Smooth muscle cell (in vitro differentiated cells): ENCODE data around the gene MRPL9. TPM values are rescaled to one million over a fixed set of nuclear protein-coding genes. Genes with fewer than 3 reads are reported as not detected.

Experiments
- DNase-seq: peaks from one replicate; lab custom pipeline; 2025; ENCODE audit not compliant: unreplicated experiment; lab: John Stamatoyannopoulos, UW
- H2AFZ ChIP-seq: fragments of 200-600 bp; sonication (generic); 2 replicates; pipeline ENCODE4 v1.6.0; 2016; ENCODE audit warnings: antibody characterized with exemption, low read depth, mild to moderate bottlenecking
- H3F3A ChIP-seq: fragments of 200-600 bp; sonication (generic); 2 replicates; pipeline ENCODE4 v1.6.0; 2017; ENCODE audit warnings: antibody characterized with exemption, low read depth
- H3K27ac ChIP-seq: fragments of 200-600 bp; sonication (generic); 2 replicates; pipeline ENCODE4 v1.5.1; 2016; ENCODE audit warnings: low read depth, mild to moderate bottlenecking
- H3K27me3 ChIP-seq: fragments of 200-600 bp; sonication (generic); 2 replicates; pipeline ENCODE4 v1.6.1; 2016; ENCODE audit warnings: low read depth, mild to moderate bottlenecking
- H3K36me3 ChIP-seq: fragments of 200-600 bp; sonication (generic); 2 replicates; pipeline ENCODE4 v1.5.1; 2016; ENCODE audit warnings: low read depth
- H3K4me1 ChIP-seq: fragments of 200-600 bp; sonication (generic); 2 replicates; pipeline ENCODE4 v1.5.1; 2016; ENCODE audit warnings: low read depth
- H3K4me2 ChIP-seq: fragments of 200-600 bp; sonication (generic); 2 replicates; pipeline ENCODE4 v1.6.0; 2016; ENCODE audit warnings: mild to moderate bottlenecking
- H3K4me3 ChIP-seq: fragments of 200-600 bp; sonication (generic); 2 replicates; pipeline ENCODE4 v1.5.1; 2016; ENCODE audit warnings: mild to moderate bottlenecking
- H3K79me2 ChIP-seq: fragments of 200-600 bp; sonication (generic); 2 replicates; pipeline ENCODE4 v1.6.0; 2016; ENCODE audit warnings: low read depth, mild to moderate bottlenecking
- H3K9ac ChIP-seq: fragments of 200-600 bp; sonication (generic); 2 replicates; pipeline ENCODE4 v1.6.0; 2016; ENCODE audit warnings: low read depth
- H3K9me3 ChIP-seq: fragments of 200-600 bp; sonication (generic); replicated peaks from 2 replicates; pipeline ENCODE4 v1.5.1; 2016; ENCODE audit warnings: low read depth
- H4K20me1 ChIP-seq: fragments of 200-600 bp; sonication (generic); 2 replicates; pipeline ENCODE4 v1.6.0; 2016; ENCODE audit warnings: low read depth
- CTCF ChIP-seq: fragments of 200-600 bp; sonication (generic); IDR thresholded peaks from 2 replicates; pipeline ENCODE4 v1.5.1; 2017; ENCODE audit warnings: borderline replicate concordance, mild to moderate bottlenecking, antibody characterized with exemption; ENCODE audit not compliant: insufficient read depth, poor library complexity, severe bottlenecking
- WGBS: methylation state at CpG from one replicate; pipeline ENCODE4 v1.1.7; 2016; ENCODE audit warnings: low lambda C conversion rate; 5-methylcytosine and 5-hydroxymethylcytosine counted together
- polyA plus RNA-seq: library from polyadenylated mRNA; unstranded; fragments of >200 nt; fragmentation: Nextera tagmentation; extraction: Ambion mirVana; gene quantifications from 2 replicates; pipeline ENCODE4 v1.2.1, GENCODE V29; 2016
- total RNA-seq: library from RNA; depleted of rRNA; stranded (reverse); fragments of >200 nt; gene quantifications from 2 replicates; pipeline ENCODE4 v1.2.3, GENCODE V29; 2014

MRPL9 gene
- total and polyA plus RNA-seq, 2 experiments from 2014 or later, result 109 to 151 TPM

- no peak within 1 kb of the TSS for H3K4me3 ChIP-seq
- no peaks in the 10 kb centered on the region for H3K36me3 ChIP-seq
- no peak within 1 kb of the TSS for H3K27ac ChIP-seq
- no peak within 1 kb of the TSS for H3K9ac ChIP-seq
- H3K4me2 ChIP-seq, result no peak within 1 kb of the TSS
- no peaks in the 10 kb centered on the region for H3F3A ChIP-seq
- no peaks in the 10 kb centered on the region for H3K4me1 ChIP-seq
- H3K27me3 ChIP-seq, result peaks cover 14% of the 10 kb centered on the region
- H2AFZ ChIP-seq, result no peak within 1 kb of the TSS
- no peaks in the 10 kb centered on the region for H3K79me2 ChIP-seq
- 91% methylated on average over 12 of the region's 12 CpGs for WGBS
- no peaks in the 10 kb centered on the region for H4K20me1 ChIP-seq
- no peak for DNase-seq
- no peaks in the 10 kb centered on the region for H3K9me3 ChIP-seq
- no peak for TF ChIP-seq CTCF
Measured at GRCh38 chr1:151805066-151805820, 41.9 kb upstream of the MRPL9 start, which contains the start of gene LINGO4. TSS of gene LINGO4 (minus strand) at chr1:151805419. CDS start at chr1:151802704, 2,715 bp downstream.

GRCh38 chr1:151803915-151804314, 40.6 kb upstream of the MRPL9 start:
- no peak overlapping the region for H3K4me2 ChIP-seq
- H3F3A ChIP-seq, result no peaks in the 10 kb centered on the region
- no peak overlapping the region for H2AFZ ChIP-seq
- no peaks in the 10 kb centered on the region for H3K4me1 ChIP-seq
- no peak for TF ChIP-seq CTCF
- no peaks in the 10 kb centered on the region for H3K79me2 ChIP-seq
- H3K9ac ChIP-seq, result no peak overlapping the region
- H3K4me3 ChIP-seq, result no peak overlapping the region
- peaks cover 14% of the 10 kb centered on the region for H3K27me3 ChIP-seq
- H3K27ac ChIP-seq, result no peak overlapping the region
- DNase-seq, result no peak
- 95% methylated on average over 3 of the region's 3 CpGs for WGBS
- no peaks in the 10 kb centered on the region for H4K20me1 ChIP-seq
- no peaks in the 10 kb centered on the region for H3K9me3 ChIP-seq
- H3K36me3 ChIP-seq, result no peaks in the 10 kb centered on the region

DNA sequence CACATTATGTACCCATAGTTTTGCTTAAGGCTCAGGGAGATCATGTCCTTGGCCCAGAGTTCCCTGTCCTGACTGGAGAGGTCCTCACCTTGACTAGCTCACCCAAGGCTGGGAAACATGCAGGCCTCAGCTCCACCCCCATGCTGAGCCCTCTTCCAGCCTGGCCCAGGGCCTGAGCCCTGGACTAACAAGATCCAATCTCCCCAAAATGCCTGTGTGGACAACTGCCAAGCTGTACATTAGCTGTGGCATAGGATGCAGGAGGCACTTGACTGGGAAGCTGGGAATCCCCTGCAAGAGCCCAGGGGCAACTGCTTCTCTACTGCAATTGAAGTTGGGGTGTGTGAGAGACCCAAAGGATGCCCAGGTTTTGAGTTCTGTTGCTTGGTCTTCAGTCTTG, 39.9 kb upstream of the MRPL9 start:
- Histone ChIP-seq H3K9ac (no peak overlapping the region), H3K4me2 (no peak overlapping the region), H4K20me1 (no peaks in the 10 kb centered on the region), H3K79me2 (no peaks in the 10 kb centered on the region), H3K27me3 (peaks cover 14% of the 10 kb centered on the region), H3K4me3 (no peak overlapping the region), H3F3A (no peaks in the 10 kb centered on the region), H2AFZ (no peak overlapping the region), H3K9me3 (no peaks in the 10 kb centered on the region), H3K36me3 (no peaks in the 10 kb centered on the region), H3K27ac (no peak overlapping the region), H3K4me1 (no peaks in the 10 kb centered on the region)
- no peak for TF ChIP-seq CTCF
- no peak for DNase-seq

DNA sequence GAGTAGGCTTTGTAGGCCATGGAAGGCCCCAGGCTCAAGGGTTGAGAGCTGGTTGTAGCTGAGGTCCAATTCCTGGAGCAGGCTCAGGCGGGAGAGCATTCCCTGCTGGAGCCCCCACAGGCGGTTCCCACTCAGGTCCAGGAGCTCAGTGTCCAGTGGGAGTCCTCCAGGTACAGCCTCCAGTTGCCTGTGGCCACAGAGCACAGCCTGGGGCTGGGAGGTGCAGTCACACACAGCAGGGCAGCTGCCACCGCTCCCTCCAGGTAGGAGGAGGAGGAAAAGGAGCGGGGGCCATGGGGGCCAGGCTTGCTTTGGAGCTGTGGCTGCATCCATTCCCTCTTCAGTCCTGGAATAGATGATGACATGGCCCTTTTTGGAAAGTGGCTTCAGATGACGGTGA, 39.1 kb upstream of the MRPL9 start:
- TF ChIP-seq CTCF, result no peak
- Histone ChIP-seq H2AFZ (no peak overlapping the region), H3K4me3 (no peak overlapping the region), H3K4me1 (no peaks in the 10 kb centered on the region), H3F3A (no peaks in the 10 kb centered on the region), H3K27ac (no peak overlapping the region), H3K79me2 (no peaks in the 10 kb centered on the region), H3K36me3 (no peaks in the 10 kb centered on the region), H3K9ac (no peak overlapping the region), H3K9me3 (no peaks in the 10 kb centered on the region), H3K4me2 (no peak overlapping the region), H3K27me3 (peaks cover 14% of the 10 kb centered on the region), H4K20me1 (no peaks in the 10 kb centered on the region)
- 92% methylated on average over 5 of the region's 5 CpGs for WGBS
- no peak for DNase-seq
